ENCODE data around the gene KIF1B. TPM values are rescaled to one million over a fixed set of nuclear protein-coding genes. Genes with fewer than 3 reads are reported as not detected.

The KIF1B gene
- total and polyA plus RNA-seq, 9 of the 15 experiments (the other 6 are each of a cell fraction or from before 2014, with no cell fraction given): 2.8 to 19.8 (median 11.9) TPM

DNA sequence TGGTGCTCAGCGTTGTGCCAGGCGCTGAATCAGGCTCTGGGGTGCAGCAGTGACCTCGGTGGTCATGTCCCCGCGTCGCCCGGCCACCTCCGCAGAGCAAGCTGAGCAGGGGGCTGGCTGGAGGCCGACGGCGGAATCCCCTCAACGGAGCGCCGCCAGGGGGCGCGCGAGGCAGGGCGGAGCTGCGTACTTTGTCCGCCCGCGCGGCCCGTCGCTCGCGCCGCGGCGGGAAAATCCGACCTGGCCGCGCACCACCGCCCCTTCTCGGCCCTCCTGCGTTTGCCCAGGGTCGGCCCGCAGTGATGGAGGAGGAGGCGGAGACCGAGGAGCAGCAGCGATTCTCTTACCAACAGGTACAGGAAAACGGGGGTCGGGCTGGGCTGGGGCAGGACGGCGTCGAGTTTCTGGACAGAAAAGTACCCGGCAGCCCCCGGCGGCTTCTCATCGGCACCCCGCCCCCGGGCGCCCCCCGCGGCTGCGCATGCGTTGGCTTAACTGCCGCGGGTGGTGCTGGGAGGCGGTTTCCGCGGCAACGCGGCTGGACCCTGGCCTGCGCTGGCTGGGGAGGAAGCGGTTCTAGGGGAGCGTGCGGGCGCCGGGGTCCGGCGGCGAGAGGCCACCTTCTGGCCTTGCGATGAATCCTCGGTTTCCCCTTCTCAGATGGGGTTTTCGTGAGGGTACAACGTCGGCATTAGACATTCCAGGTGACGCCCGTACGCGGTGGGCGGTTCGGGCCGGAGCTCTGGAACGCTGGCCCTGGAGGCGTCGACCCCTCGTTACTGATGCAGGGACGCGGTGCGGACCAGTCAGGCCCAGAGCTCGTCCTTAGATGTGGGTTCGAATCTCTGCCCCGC, 220.1 kb downstream of the KIF1B start, which contains the start of gene CENPS (continued):
- TF ChIP-seq, protein P1, sequence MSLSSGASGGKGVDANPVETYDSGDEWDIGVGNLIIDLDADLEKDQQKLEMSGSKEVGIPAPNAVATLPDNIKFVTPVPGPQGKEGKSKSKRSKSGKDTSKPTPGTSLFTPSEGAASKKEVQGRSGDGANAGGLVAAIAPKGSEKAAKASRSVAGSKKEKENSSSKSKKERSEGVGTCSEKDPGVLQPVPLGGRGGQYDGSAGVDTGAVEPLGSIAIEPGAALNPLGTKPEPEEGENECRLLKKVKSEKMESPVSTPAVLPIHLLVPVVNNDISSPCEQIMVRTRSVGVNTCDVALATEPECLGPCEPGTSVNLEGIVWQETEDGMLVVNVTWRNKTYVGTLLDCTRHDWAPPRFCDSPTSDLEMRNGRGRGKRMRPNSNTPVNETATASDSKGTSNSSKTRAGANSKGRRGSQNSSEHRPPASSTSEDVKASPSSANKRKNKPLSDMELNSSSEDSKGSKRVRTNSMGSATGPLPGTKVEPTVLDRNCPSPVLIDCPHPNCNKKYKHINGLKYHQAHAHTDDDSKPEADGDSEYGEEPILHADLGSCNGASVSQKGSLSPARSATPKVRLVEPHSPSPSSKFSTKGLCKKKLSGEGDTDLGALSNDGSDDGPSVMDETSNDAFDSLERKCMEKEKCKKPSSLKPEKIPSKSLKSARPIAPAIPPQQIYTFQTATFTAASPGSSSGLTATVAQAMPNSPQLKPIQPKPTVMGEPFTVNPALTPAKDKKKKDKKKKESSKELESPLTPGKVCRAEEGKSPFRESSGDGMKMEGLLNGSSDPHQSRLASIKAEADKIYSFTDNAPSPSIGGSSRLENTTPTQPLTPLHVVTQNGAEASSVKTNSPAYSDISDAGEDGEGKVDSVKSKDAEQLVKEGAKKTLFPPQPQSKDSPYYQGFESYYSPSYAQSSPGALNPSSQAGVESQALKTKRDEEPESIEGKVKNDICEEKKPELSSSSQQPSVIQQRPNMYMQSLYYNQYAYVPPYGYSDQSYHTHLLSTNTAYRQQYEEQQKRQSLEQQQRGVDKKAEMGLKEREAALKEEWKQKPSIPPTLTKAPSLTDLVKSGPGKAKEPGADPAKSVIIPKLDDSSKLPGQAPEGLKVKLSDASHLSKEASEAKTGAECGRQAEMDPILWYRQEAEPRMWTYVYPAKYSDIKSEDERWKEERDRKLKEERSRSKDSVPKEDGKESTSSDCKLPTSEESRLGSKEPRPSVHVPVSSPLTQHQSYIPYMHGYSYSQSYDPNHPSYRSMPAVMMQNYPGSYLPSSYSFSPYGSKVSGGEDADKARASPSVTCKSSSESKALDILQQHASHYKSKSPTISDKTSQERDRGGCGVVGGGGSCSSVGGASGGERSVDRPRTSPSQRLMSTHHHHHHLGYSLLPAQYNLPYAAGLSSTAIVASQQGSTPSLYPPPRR (CRISPR knock-in tag; IDR thresholded peaks at IDR 0.05; ENCODE audit: borderline replicate concordance): no peak; the same call in 1 of the 2 replicates
- TF ChIP-seq, protein P2, sequence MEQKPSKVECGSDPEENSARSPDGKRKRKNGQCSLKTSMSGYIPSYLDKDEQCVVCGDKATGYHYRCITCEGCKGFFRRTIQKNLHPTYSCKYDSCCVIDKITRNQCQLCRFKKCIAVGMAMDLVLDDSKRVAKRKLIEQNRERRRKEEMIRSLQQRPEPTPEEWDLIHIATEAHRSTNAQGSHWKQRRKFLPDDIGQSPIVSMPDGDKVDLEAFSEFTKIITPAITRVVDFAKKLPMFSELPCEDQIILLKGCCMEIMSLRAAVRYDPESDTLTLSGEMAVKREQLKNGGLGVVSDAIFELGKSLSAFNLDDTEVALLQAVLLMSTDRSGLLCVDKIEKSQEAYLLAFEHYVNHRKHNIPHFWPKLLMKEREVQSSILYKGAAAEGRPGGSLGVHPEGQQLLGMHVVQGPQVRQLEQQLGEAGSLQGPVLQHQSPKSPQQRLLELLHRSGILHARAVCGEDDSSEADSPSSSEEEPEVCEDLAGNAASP (IDR thresholded peaks at IDR 0.05): no peak
- TF ChIP-seq MEIS2 (IDR thresholded peaks at IDR 0.05; ENCODE audit: partially characterized antibody): peak; percentile 88
- peak; percentile 97 for TF ChIP-seq CBX1 (IDR thresholded peaks at IDR 0.05; ENCODE audit: low read depth)
- no peak for TF ChIP-seq HEY1 (CRISPR knock-in tag; IDR thresholded peaks at IDR 0.05; ENCODE audit: borderline replicate concordance)
- TF ChIP-seq, protein P3, sequence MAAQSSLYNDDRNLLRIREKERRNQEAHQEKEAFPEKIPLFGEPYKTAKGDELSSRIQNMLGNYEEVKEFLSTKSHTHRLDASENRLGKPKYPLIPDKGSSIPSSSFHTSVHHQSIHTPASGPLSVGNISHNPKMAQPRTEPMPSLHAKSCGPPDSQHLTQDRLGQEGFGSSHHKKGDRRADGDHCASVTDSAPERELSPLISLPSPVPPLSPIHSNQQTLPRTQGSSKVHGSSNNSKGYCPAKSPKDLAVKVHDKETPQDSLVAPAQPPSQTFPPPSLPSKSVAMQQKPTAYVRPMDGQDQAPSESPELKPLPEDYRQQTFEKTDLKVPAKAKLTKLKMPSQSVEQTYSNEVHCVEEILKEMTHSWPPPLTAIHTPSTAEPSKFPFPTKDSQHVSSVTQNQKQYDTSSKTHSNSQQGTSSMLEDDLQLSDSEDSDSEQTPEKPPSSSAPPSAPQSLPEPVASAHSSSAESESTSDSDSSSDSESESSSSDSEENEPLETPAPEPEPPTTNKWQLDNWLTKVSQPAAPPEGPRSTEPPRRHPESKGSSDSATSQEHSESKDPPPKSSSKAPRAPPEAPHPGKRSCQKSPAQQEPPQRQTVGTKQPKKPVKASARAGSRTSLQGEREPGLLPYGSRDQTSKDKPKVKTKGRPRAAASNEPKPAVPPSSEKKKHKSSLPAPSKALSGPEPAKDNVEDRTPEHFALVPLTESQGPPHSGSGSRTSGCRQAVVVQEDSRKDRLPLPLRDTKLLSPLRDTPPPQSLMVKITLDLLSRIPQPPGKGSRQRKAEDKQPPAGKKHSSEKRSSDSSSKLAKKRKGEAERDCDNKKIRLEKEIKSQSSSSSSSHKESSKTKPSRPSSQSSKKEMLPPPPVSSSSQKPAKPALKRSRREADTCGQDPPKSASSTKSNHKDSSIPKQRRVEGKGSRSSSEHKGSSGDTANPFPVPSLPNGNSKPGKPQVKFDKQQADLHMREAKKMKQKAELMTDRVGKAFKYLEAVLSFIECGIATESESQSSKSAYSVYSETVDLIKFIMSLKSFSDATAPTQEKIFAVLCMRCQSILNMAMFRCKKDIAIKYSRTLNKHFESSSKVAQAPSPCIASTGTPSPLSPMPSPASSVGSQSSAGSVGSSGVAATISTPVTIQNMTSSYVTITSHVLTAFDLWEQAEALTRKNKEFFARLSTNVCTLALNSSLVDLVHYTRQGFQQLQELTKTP (IDR thresholded peaks at IDR 0.05; ENCODE audit: low read depth in 1 of 2, partially characterized antibody in 2 of 2): peak in 1 of 2 experiments; percentile 81
- peak in 2 of 3 experiments; percentile 70 to 83 for TF ChIP-seq YY1 (IDR thresholded peaks at IDR 0.05; ENCODE audit: borderline replicate concordance in 1 of 3, control insufficient read depth in 1 of 3, extremely low read depth in 1 of 3, insufficient read depth in 3 of 3, insufficient read length in 1 of 3, insufficient replicate concordance in 2 of 3, low read depth in 1 of 3, low read length in 2 of 3)
- no peak for TF ChIP-seq EHMT2 (IDR thresholded peaks at IDR 0.05)
- peak; percentile 29 for TF ChIP-seq TAF1 (IDR thresholded peaks at IDR 0.05; ENCODE audit: control insufficient read depth, extremely low read depth, insufficient read depth, low read length, severe bottlenecking)
- 0 out of 2 replicates have a peak, but pooled peaks have one; percentile 50 for TF ChIP-seq ZNF75A (CRISPR knock-in tag; IDR thresholded peaks at IDR 0.05)
- TF ChIP-seq NR3C1 (CRISPR knock-in tag; IDR thresholded peaks at IDR 0.05): peak; percentile 92
- TF ChIP-seq ZC3H11A (IDR thresholded peaks at IDR 0.05; ENCODE audit: low read depth, low read length): peak; percentile 82
- TF ChIP-seq DIDO1 (tag; IDR thresholded peaks at IDR 0.05; ENCODE audit: low read depth): peak; percentile 76; the same call in 1 of the 2 replicates
- TF ChIP-seq CSDE1 (IDR thresholded peaks at IDR 0.05): peak in 1 of 2 experiments; percentile 58; a peak in 1 of 4 replicates
- TF ChIP-seq NFRKB (IDR thresholded peaks at IDR 0.05; ENCODE audit: low read depth): no peak
